Effector memory CD8-positive, alpha-beta T cell (primary cell): ENCODE data around the gene CECR2.
"Not testable (repeated sequence)": the region's sequence is repeated elsewhere in the genome, so short reads cannot be mapped to it uniquely, and the experiment has no call there.

Experiments
- ATAC-seq: fragments of 150-1000 bp; cut with Tn5 transposase; replicated peaks from 2 replicates; pipeline ENCODE4 v1.10.0; 2021; ENCODE audit warnings: mild to moderate bottlenecking, moderate library complexity
- DNase-seq, 3 experiments: peaks; one replicate each; pipeline ENCODE4 v3.0.0; 2021
- H3K27ac Mint-ChIP-seq, 2 donors: one replicate each; pipeline ENCODE4 v1.8.0; 2022; ENCODE audit warnings: mild to moderate bottlenecking in 2 of 2, mixed read lengths in 2 of 2, moderate library complexity in 2 of 2
- H3K27me3 Mint-ChIP-seq, 2 donors: one replicate each; pipeline ENCODE4 v1.8.0; 2022; ENCODE audit warnings: mixed read lengths in 2 of 2
- H3K36me3 Mint-ChIP-seq: one replicate; pipeline ENCODE4 v1.8.0; 2022; ENCODE audit warnings: mild to moderate bottlenecking, moderate library complexity, mixed read lengths; ENCODE audit not compliant: insufficient read depth
- H3K4me1 Mint-ChIP-seq, 2 donors: one replicate each; pipeline ENCODE4 v1.8.0; 2022; ENCODE audit warnings: low read depth in 2 of 2, mixed read lengths in 2 of 2
- H3K4me3 Mint-ChIP-seq, 2 donors: one replicate each; pipeline ENCODE4 v1.8.0; 2022; ENCODE audit warnings: mild to moderate bottlenecking in 2 of 2, mixed read lengths in 2 of 2, moderate library complexity in 2 of 2
- H3K9me3 Mint-ChIP-seq, 2 donors: one replicate each; pipeline ENCODE4 v1.8.0; 2022; ENCODE audit warnings: mixed read lengths in 2 of 2

CECR2 gene

GRCh38 chr22:17540481-17540880 is 171.2 kb downstream of the CECR2 start:
- ATAC-seq = no peak
- no peak for DNase-seq
- Mint-ChIP-seq H3K9me3 (no peaks in the 10 kb centered on the region), H3K27ac (no peak overlapping the region), H3K4me1 (no peaks in the 10 kb centered on the region), H3K36me3 (no peaks in the 10 kb centered on the region), H3K4me3 (no peak overlapping the region), H3K27me3 (peaks cover 0 to 21% of the 10 kb centered on the region in 2 donors)

GRCh38 chr22:17541476-17541875 is 172.2 kb downstream of the CECR2 start:
- no peak for ATAC-seq
- Mint-ChIP-seq H3K4me3 (no peak overlapping the region), H3K27me3 (peaks cover 0 to 17% of the 10 kb centered on the region in 2 donors)

GRCh38 chr22:17542452-17542851 is 173.2 kb downstream of the CECR2 start:
- Mint-ChIP-seq H3K27me3 (peaks cover 0 to 12% of the 10 kb centered on the region in 2 donors), H3K27ac (no peak overlapping the region), H3K4me3 (no peak overlapping the region), H3K36me3 (no peaks in the 10 kb centered on the region), H3K4me1 (no peaks in the 10 kb centered on the region), H3K9me3 (no peaks in the 10 kb centered on the region)
- DNase-seq = no peak
- no peak for ATAC-seq

More at GRCh38 chr22:17541476-17541875, 172.2 kb downstream of the CECR2 start:
- Mint-ChIP-seq H3K4me1 (no peaks in the 10 kb centered on the region), H3K27ac (no peak overlapping the region), H3K36me3 (no peaks in the 10 kb centered on the region), H3K9me3 (no peaks in the 10 kb centered on the region)
- no peak for DNase-seq

- no peak for ATAC-seq
- Mint-ChIP-seq H3K9me3 (no peaks in the 10 kb centered on the region), H3K36me3 (peaks cover 3% of the 10 kb centered on the region), H3K4me3 (no peak overlapping the region), H3K27me3 (peaks cover 6 to 27% of the 10 kb centered on the region in 2 donors), H3K27ac (no peak overlapping the region), H3K4me1 (no peaks in the 10 kb centered on the region)
- no peak for DNase-seq
These were observed 178.9 kb downstream of the CECR2 start for GRCh38 chr22:17548010-17548755.

GRCh38 chr22:17548756-17549035 is 179.4 kb downstream of the CECR2 start:
- peaks cover 3% of the 10 kb centered on the region for H3K36me3 Mint-ChIP-seq
- no peak overlapping the region for H3K4me3 Mint-ChIP-seq

GRCh38 chr22:17549183-17549582 is 179.9 kb downstream of the CECR2 start:
- H3K27ac Mint-ChIP-seq = no peak overlapping the region
- DNase-seq = no peak
- H3K27me3 Mint-ChIP-seq = peaks cover 6 to 24% of the 10 kb centered on the region in 2 donors
- ATAC-seq = no peak
- H3K4me3 Mint-ChIP-seq = no peak overlapping the region
- H3K36me3 Mint-ChIP-seq = peaks cover 3% of the 10 kb centered on the region
- H3K4me1 Mint-ChIP-seq = no peaks in the 10 kb centered on the region
- H3K9me3 Mint-ChIP-seq = no peaks in the 10 kb centered on the region

More at GRCh38 chr22:17548756-17549035, 179.4 kb downstream of the CECR2 start:
- ATAC-seq (no peak), DNase-seq (no peak)
- H3K9me3 Mint-ChIP-seq = no peaks in the 10 kb centered on the region
- peaks cover 6 to 24% of the 10 kb centered on the region in 2 donors for H3K27me3 Mint-ChIP-seq
- H3K4me1 Mint-ChIP-seq = no peaks in the 10 kb centered on the region
- H3K27ac Mint-ChIP-seq = no peak overlapping the region

- H3K27me3 Mint-ChIP-seq = peaks cover 6 to 24% of the 10 kb centered on the region in 2 donors
- no peak overlapping the region for H3K4me3 Mint-ChIP-seq
- no peaks in the 10 kb centered on the region for H3K9me3 Mint-ChIP-seq
- ATAC-seq = no peak
- H3K4me1 Mint-ChIP-seq = no peaks in the 10 kb centered on the region
- H3K36me3 Mint-ChIP-seq = peaks cover 3% of the 10 kb centered on the region
- DNase-seq = no peak
- no peak overlapping the region for H3K27ac Mint-ChIP-seq
These were observed 180.4 kb downstream of the CECR2 start for GRCh38 chr22:17549655-17550054.

- H3K4me3 Mint-ChIP-seq = no peak overlapping the region
- H3K4me1 Mint-ChIP-seq = no peaks in the 10 kb centered on the region
- H3K36me3 Mint-ChIP-seq = peaks cover 3% of the 10 kb centered on the region
- no peak overlapping the region for H3K27ac Mint-ChIP-seq
- no peak for DNase-seq
- ATAC-seq = no peak
- peaks cover 6 to 26% of the 10 kb centered on the region in 2 donors for H3K27me3 Mint-ChIP-seq
- H3K9me3 Mint-ChIP-seq = no peaks in the 10 kb centered on the region
These were observed 183.5 kb downstream of the CECR2 start for GRCh38 chr22:17552737-17553136.

GRCh38 chr22:17554814-17555213 is 185.6 kb downstream of the CECR2 start:
- H3K27ac Mint-ChIP-seq = no peak overlapping the region
- no peak for DNase-seq
- ATAC-seq = no peak
- peaks cover 0 to 31% of the 10 kb centered on the region in 2 donors for H3K27me3 Mint-ChIP-seq
- peaks cover 3% of the 10 kb centered on the region for H3K36me3 Mint-ChIP-seq
- no peaks in the 10 kb centered on the region for H3K4me1 Mint-ChIP-seq
- H3K9me3 Mint-ChIP-seq = no peaks in the 10 kb centered on the region
- no peak overlapping the region for H3K4me3 Mint-ChIP-seq

- Mint-ChIP-seq H3K27ac (no peak overlapping the region), H3K4me3 (no peak overlapping the region), H3K27me3 (peaks cover 14 to 39% of the 10 kb centered on the region in 2 donors), H3K9me3 (no peaks in the 10 kb centered on the region), H3K4me1 (no peaks in the 10 kb centered on the region), H3K36me3 (no peaks in the 10 kb centered on the region)
- no peak for DNase-seq
- no peak for ATAC-seq
These were observed 189.9 kb downstream of the CECR2 start for GRCh38 chr22:17559188-17559587.

- Mint-ChIP-seq H3K4me1 (no peaks in the 10 kb centered on the region), H3K4me3 (no peak within 1 kb of the TSS), H3K27ac (no peak within 1 kb of the TSS), H3K36me3 (no peaks in the 10 kb centered on the region), H3K27me3 (peaks cover 23 to 46% of the 10 kb centered on the region in 2 donors), H3K9me3 (no peaks in the 10 kb centered on the region)
- DNase-seq (no peak), ATAC-seq (no peak)
These were observed 193.9 kb downstream of the CECR2 start, which contains the start of gene SLC25A18 for GRCh38 chr22:17562906-17563870. TSS of gene SLC25A18 (plus strand) at chr22:17563498. CDS start at chr22:17579945, 16,447 bp downstream.

GRCh38 chr22:17563936-17564391 is 194.7 kb downstream of the CECR2 start:
- Mint-ChIP-seq H3K27ac (no peak overlapping the region), H3K9me3 (no peaks in the 10 kb centered on the region), H3K36me3 (no peaks in the 10 kb centered on the region), H3K4me3 (no peak overlapping the region), H3K27me3 (peaks cover 23 to 42% of the 10 kb centered on the region in 2 donors), H3K4me1 (no peaks in the 10 kb centered on the region)
- DNase-seq = no peak
- ATAC-seq = no peak

- not testable (repeated sequence) for H3K27ac Mint-ChIP-seq, H3K4me3 Mint-ChIP-seq, DNase-seq, ATAC-seq, H3K9me3 Mint-ChIP-seq, H3K36me3 Mint-ChIP-seq, H3K4me1 Mint-ChIP-seq
- peaks cover 42 to 50% of the 10 kb centered on the region in 2 donors for H3K27me3 Mint-ChIP-seq
These were observed 196.9 kb downstream of the CECR2 start for GRCh38 chr22:17566016-17566687.
